B cell (primary cell): Measurements from ENCODE around the gene CYP2W1. TPM values are rescaled to one million over a fixed set of nuclear protein-coding genes. Genes with fewer than 3 reads are reported as not detected.
A peak's percentile ranks its signal among the peaks of the same experiment; 100 is the strongest.

Source experiments
- ATAC-seq: fragments of 200-7000 bp; cut with Tn5 transposase; one replicate; pipeline ENCODE4 v1.10.0; 2021; ENCODE audit warnings: low read depth, mild to moderate bottlenecking, moderate number of reproducible peaks, moderate library complexity
- CTCF ChIA-PET: fragments of 350-600 bp; sonication (Branson Sonifier 250); formaldehyde crosslinking; loops from one replicate; lab custom pipeline; 2021; ENCODE audit warnings: antibody characterized with exemption, inconsistent platforms; lab: Charles Lee
- POLR2A ChIA-PET: fragments of 350-600 bp; sonication (Branson Sonifier 250); formaldehyde crosslinking; loops from one replicate; lab custom pipeline; 2021; ENCODE audit warnings: antibody characterized with exemption; lab: Charles Lee
- DNase-seq: peaks from one replicate; pipeline ENCODE4 v3.0.0; 2013
- H2AFZ ChIP-seq: 2 replicates; pipeline ENCODE4 v1.6.1; 2012; ENCODE audit warnings: mild to moderate bottlenecking, low read depth, low read length; ENCODE audit not compliant: insufficient read depth, poor library complexity, severe bottlenecking
- H3K27ac ChIP-seq, 2 donors: 1 replicate in 1 of 2; 2 replicates in 1 of 2; pipeline ENCODE4 v1.5.1; 2012 to 2013; ENCODE audit warnings: low read length in 2 of 2, mild to moderate bottlenecking in 2 of 2, moderate library complexity in 1 of 2
- H3K27me3 ChIP-seq, 4 experiments: fragments of 200-600 bp in 1 of 4; sonication (generic) in 1 of 4; replicated peaks in 1 of 4; 1 replicate in 2 of 4; 2 replicates in 2 of 4; pipeline versions ENCODE4 v1.6.1 to v1.7.0; 2013 to 2016; ENCODE audit warnings: low read length in 3 of 4, mild to moderate bottlenecking in 2 of 4, mixed read lengths in 1 of 4, moderate library complexity in 1 of 4; ENCODE audit not compliant: insufficient read depth in 4 of 4, control insufficient read depth in 3 of 4; ENCODE audit errors: control extremely low read depth in 1 of 4
- H3K36me3 ChIP-seq, 2 experiments: replicated peaks in 1 of 2; 1 replicate in 1 of 2; 2 replicates in 1 of 2; pipeline versions ENCODE4 v1.6.1 to v1.7.1; 2013; ENCODE audit warnings: low read length in 1 of 2; ENCODE audit not compliant: insufficient read depth in 2 of 2, control insufficient read depth in 1 of 2; ENCODE audit errors: control extremely low read depth in 1 of 2, extremely low read depth in 1 of 2
- H3K4me1 ChIP-seq, 2 donors: fragments of 200-600 bp in 1 of 2; sonication (generic) in 1 of 2; 1 replicate in 1 of 2; 2 replicates in 1 of 2; pipeline versions ENCODE4 v1.5.1 to v1.6.1; 2013 to 2017; ENCODE audit warnings: low read length in 2 of 2; ENCODE audit not compliant: control insufficient read depth in 2 of 2, insufficient read depth in 2 of 2
- H3K4me2 ChIP-seq: replicated peaks from 2 replicates; pipeline ENCODE3; 2012; ENCODE audit warnings: mild to moderate bottlenecking, low read depth, low read length; ENCODE audit not compliant: poor library complexity, severe bottlenecking
- H3K4me3 ChIP-seq, 5 experiments: fragments of 200-600 bp in 1 of 5; sonication (generic) in 1 of 5; 1 replicate in 3 of 5; 2 replicates in 2 of 5; pipeline versions ENCODE4 v1.5.1 to v1.7.0; 2011 to 2016; ENCODE audit warnings: low read length in 4 of 5, mild to moderate bottlenecking in 4 of 5, low read depth in 2 of 5, control low read depth in 1 of 5, moderate library complexity in 1 of 5; ENCODE audit not compliant: insufficient read depth in 1 of 5; ENCODE audit errors: control extremely low read depth in 1 of 5, extremely low read depth in 1 of 5
- H3K79me2 ChIP-seq: fragments of 200-600 bp; sonication (generic); one replicate; pipeline ENCODE4 v1.6.0; 2016; ENCODE audit warnings: low read length; ENCODE audit not compliant: control insufficient read depth, insufficient read depth
- H3K9ac ChIP-seq: fragments of 200-600 bp; sonication (generic); 2 replicates; pipeline ENCODE4 v1.6.1; 2017; ENCODE audit warnings: mild to moderate bottlenecking, low read length, moderate library complexity
- H3K9me3 ChIP-seq, 3 donors: one replicate each; pipeline versions ENCODE4 v1.6.1 to v1.7.1; 2013; ENCODE audit warnings: low read length in 2 of 3; ENCODE audit not compliant: control insufficient read depth in 2 of 3, insufficient read depth in 1 of 3; ENCODE audit errors: control extremely low read depth in 1 of 3
- H4K20me1 ChIP-seq: 2 replicates; pipeline ENCODE4 v1.6.0; 2012; ENCODE audit warnings: mild to moderate bottlenecking, low read length; ENCODE audit not compliant: insufficient read depth, control insufficient read depth, poor library complexity, severe bottlenecking
- H3K27ac Mint-ChIP-seq: one replicate; pipeline ENCODE4 v1.8.0; 2021; ENCODE audit warnings: mixed read lengths
- H3K27me3 Mint-ChIP-seq: one replicate; pipeline ENCODE4 v1.8.0; 2021; ENCODE audit warnings: mixed read lengths
- H3K4me1 Mint-ChIP-seq: one replicate; pipeline ENCODE4 v1.8.0; 2021; ENCODE audit warnings: mixed read lengths
- H3K4me3 Mint-ChIP-seq: one replicate; pipeline ENCODE4 v1.8.0; 2021; ENCODE audit warnings: mixed read lengths
- H3K9me3 Mint-ChIP-seq: one replicate; pipeline ENCODE4 v1.8.0; 2022; ENCODE audit warnings: mixed read lengths; ENCODE audit not compliant: insufficient read depth
- EZH2 ChIP-seq: IDR thresholded peaks from 2 replicates; pipeline ENCODE4 v1.6.1; 2012; ENCODE audit warnings: borderline replicate concordance, low read depth, mild to moderate bottlenecking, moderate library complexity, low read length; ENCODE audit not compliant: insufficient read depth, poor library complexity, severe bottlenecking
- WGBS: methylation state at CpG from one replicate; pipeline ENCODE4 v1.1.5; 2013; ENCODE audit warnings: missing lambda C conversion rate; ENCODE audit not compliant: insufficient coverage; 5-methylcytosine and 5-hydroxymethylcytosine counted together
- intact Hi-C: fragments of 100-400 bp; cut with micrococcal nuclease; formaldehyde crosslinking; loops from one replicate; pipeline ENCODE4 v1.10.0; 2022
- polyA plus RNA-seq: library from polyadenylated mRNA; depleted of rRNA; stranded (reverse); fragments of >200 nt; gene quantifications from 2 replicates; pipeline ENCODE4 v1.2.3, GENCODE V29; 2012
- total RNA-seq, 2 donors: library from RNA; stranded (reverse); fragments of 120-200 nt in 1 of 2; gene quantifications; 1 replicate in 1 of 2; 2 replicates in 1 of 2; pipeline versions ENCODE4 v1.2.3 to v1.2.4, GENCODE V29; 2013 to 2022
- TF ChIP-seq, protein P1 (sequence below): fragments of 200-600 bp; IDR thresholded peaks from one replicate; pipeline ENCODE4 v1.8.0; 2022; ENCODE audit warnings: antibody characterized with exemption, mild to moderate bottlenecking

Gene CYP2W1
- total and polyA plus RNA-seq, 2 donors (not counting 1 experiment from before 2014, with no cell fraction given), result not detected

GRCh38 chr7:1025743-1026581, 43.0 kb downstream of the CYP2W1 start:
- intact Hi-C loops, result no loop called here
- Mint-ChIP-seq H3K9me3 (no peaks in the 10 kb centered on the region), H3K4me1 (peaks cover 78% of the 10 kb centered on the region), H3K27me3 (peaks cover 1% of the 10 kb centered on the region), H3K27ac (peak overlapping the region; percentile 87), H3K4me3 (peak overlapping the region; percentile 94)
- H2AFZ ChIP-seq, result no peak overlapping the region
- peaks cover 49% of the 10 kb centered on the region for H4K20me1 ChIP-seq
- TF ChIP-seq, protein P1, sequence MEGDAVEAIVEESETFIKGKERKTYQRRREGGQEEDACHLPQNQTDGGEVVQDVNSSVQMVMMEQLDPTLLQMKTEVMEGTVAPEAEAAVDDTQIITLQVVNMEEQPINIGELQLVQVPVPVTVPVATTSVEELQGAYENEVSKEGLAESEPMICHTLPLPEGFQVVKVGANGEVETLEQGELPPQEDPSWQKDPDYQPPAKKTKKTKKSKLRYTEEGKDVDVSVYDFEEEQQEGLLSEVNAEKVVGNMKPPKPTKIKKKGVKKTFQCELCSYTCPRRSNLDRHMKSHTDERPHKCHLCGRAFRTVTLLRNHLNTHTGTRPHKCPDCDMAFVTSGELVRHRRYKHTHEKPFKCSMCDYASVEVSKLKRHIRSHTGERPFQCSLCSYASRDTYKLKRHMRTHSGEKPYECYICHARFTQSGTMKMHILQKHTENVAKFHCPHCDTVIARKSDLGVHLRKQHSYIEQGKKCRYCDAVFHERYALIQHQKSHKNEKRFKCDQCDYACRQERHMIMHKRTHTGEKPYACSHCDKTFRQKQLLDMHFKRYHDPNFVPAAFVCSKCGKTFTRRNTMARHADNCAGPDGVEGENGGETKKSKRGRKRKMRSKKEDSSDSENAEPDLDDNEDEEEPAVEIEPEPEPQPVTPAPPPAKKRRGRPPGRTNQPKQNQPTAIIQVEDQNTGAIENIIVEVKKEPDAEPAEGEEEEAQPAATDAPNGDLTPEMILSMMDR, result no peak
- TF ChIP-seq EZH2, result no peak
- H3K9ac ChIP-seq, result no peak overlapping the region
- ChIA-PET POLR2A (interaction anchor here (0.5 to 1.2 kb wide), 6 partner anchors 14 to 69 kb away, joined by 3 to 6 read pairs (median 4); partner anchors contain the start of gene GPR146), CTCF (interaction anchor here (0.9 to 6.9 kb wide), 8 partner anchors 19 to 118 kb away, joined by 3 to 57 read pairs (median 5); partner anchors contain the start of gene GPR146)
- H3K79me2 ChIP-seq, result peaks cover 48% of the 10 kb centered on the region
- H3K9me3 ChIP-seq, result peaks cover 0 to 29% (median 0%) of the 10 kb centered on the region in 3 donors
- H3K4me2 ChIP-seq, result peak overlapping the region; percentile 97
- H3K36me3 ChIP-seq, result peaks cover 0 to 15% of the 10 kb centered on the region in 2 experiments
- H3K4me3 ChIP-seq, result no peak overlapping the region
- WGBS, result 66% methylated on average over 29 of the region's 31 CpGs
- peaks cover 0 to 6% (median under 1%) of the 10 kb centered on the region in 4 experiments for H3K27me3 ChIP-seq
- no peak for ATAC-seq
- H3K27ac ChIP-seq, result no peak overlapping the region
- DNase-seq, result peak; percentile 48
- peaks cover 76 to 93% of the 10 kb centered on the region in 2 donors for H3K4me1 ChIP-seq
